Sigmoid colon (tissue), 7 donors: ENCODE data around the gene ZSCAN12. TPM values are rescaled to one million over a fixed set of nuclear protein-coding genes. Genes with fewer than 3 reads are reported as not detected.
A peak's percentile ranks its signal among the peaks of the same experiment; 100 is the strongest.

Experiments
- DNase-seq: peaks from one replicate; pipeline ENCODE4 v3.0.0-alpha.2; 2019
- H3K27ac ChIP-seq, 4 donors: fragments of 200-600 bp; sonication (generic); one replicate each; pipeline ENCODE4 v1.5.1; 2016 to 2019; ENCODE audit warnings: mild to moderate bottlenecking in 1 of 4
- H3K27me3 ChIP-seq, 3 donors: fragments of 200-600 bp; sonication (generic); one replicate each; pipeline ENCODE4 v1.5.1; 2019; ENCODE audit warnings: mild to moderate bottlenecking in 1 of 3
- H3K36me3 ChIP-seq, 4 donors: fragments of 200-600 bp; sonication (generic); one replicate each; pipeline ENCODE4 v1.5.1; 2016 to 2019
- H3K4me1 ChIP-seq, 4 donors: fragments of 200-600 bp; sonication (generic); one replicate each; pipeline ENCODE4 v1.5.1; 2017 to 2019
- H3K4me3 ChIP-seq, 4 donors: fragments of 200-600 bp; sonication (generic); one replicate each; pipeline ENCODE4 v1.5.1; 2017 to 2019; ENCODE audit warnings: mild to moderate bottlenecking in 2 of 4, moderate library complexity in 1 of 4
- H3K9me3 ChIP-seq, 4 donors: fragments of 200-600 bp in 3 of 4; sonication (generic) in 3 of 4; one replicate each; pipeline versions ENCODE4 v1.5.1 to v1.6.1; 2013 to 2019
- EP300 ChIP-seq, 4 donors: sonication (generic); formaldehyde crosslinking; IDR thresholded peaks; one replicate each; pipeline ENCODE4 v1.6.1; 2017; ENCODE audit warnings: antibody characterized with exemption in 4 of 4
- POLR2A ChIP-seq, 2 donors: fragments of 450-650 bp; IDR thresholded peaks; one replicate each; pipeline ENCODE4 v1.6.1; 2016; ENCODE audit warnings: antibody characterized with exemption in 2 of 2, mild to moderate bottlenecking in 2 of 2, moderate library complexity in 2 of 2
- POLR2AphosphoS5 ChIP-seq, 4 donors: sonication (generic); formaldehyde crosslinking; IDR thresholded peaks; one replicate each; pipeline ENCODE4 v1.6.1; 2017; ENCODE audit warnings: antibody characterized with exemption in 4 of 4
- WGBS, 2 donors: extraction: QIAGEN DNeasy Blood & Tissue Kit; methylation state at CpG; one replicate each; pipeline ENCODE4 v1.1.7; 2013; 5-methylcytosine and 5-hydroxymethylcytosine counted together
- intact Hi-C: fragments of 100-400 bp; cut with DNase I; formaldehyde crosslinking; loops from one replicate; pipeline ENCODE4 v1.15.1; 2023
- polyA plus RNA-seq, 3 donors: library from polyadenylated mRNA; stranded (reverse); fragments of 200-250 nt; gene quantifications; one replicate each; pipeline ENCODE4 v1.2.3, GENCODE V29; 2013
- total RNA-seq, 4 donors: library from RNA; depleted of rRNA; stranded (reverse); fragments of >200 nt; gene quantifications; one replicate each; pipeline ENCODE4 v1.1.0, GENCODE V29; 2016
- TF ChIP-seq, protein P1 (sequence below), 4 experiments: fragments of 450-650 bp in 3 of 4; fragments of 200-600 bp in 1 of 4; IDR thresholded peaks; one replicate each; pipeline ENCODE4 v1.5.1; 2016 to 2019; ENCODE audit warnings: antibody characterized with exemption in 4 of 4, mild to moderate bottlenecking in 3 of 4, moderate library complexity in 2 of 4
- donor health status: healthy with polysubstance abuse.
- donor health status: Bipolar disorder and iron deficiency.
- donor health status: healthy.

Gene ZSCAN12
- total and polyA plus RNA-seq, 7 donors, result 1.4 to 7.5 (median 6.1) TPM

DNA sequence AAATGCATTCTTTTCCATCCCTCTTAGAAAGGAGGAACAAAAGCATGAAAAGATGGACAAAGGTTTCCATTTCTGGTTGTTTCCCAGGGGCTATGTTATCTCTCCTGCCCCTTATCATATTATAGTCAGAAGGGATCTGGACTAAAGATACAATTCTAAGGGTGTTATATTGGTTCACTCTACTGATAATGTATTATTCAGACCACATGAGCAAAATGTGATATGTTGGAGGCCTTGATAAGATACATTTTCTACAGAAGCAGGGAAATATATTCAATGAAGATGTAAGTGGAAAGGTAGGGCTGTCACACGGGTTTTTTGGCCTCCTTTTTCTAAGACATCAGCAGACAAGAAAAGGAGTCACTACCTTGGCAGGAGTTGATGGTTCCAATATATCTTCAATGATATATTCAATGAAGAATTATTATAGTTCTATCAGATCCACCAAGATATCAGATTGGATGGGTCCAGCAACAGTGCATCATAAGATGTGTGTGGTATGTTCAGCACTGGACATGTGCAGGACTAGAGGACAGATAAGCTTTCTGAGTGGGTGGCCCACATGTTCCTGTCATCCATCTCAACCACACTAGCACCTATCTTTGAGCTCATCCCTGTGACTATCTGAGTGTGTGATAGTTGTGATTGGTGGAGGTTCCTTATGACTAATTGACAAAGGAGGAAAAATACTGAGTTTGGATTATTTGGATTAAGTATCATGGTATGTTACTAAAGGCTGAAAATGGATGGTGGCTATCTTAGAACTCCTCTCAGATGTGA is 55.5 kb downstream of the ZSCAN12 start:
- intact Hi-C loops, result no loop called here
- no peak for DNase-seq
- Histone ChIP-seq H3K27ac (no peak overlapping the region), H3K4me3 (no peak overlapping the region), H3K4me1 (peaks cover 0 to 8% (median 0%) of the 10 kb centered on the region in 4 donors), H3K9me3 (no peaks in the 10 kb centered on the region), H3K36me3 (no peaks in the 10 kb centered on the region), H3K27me3 (no peaks in the 10 kb centered on the region)
- 68 to 71% methylated on average over 1 of the region's 1 CpG for WGBS, 2 donors
- TF ChIP-seq POLR2A (IDR thresholded peaks at IDR 0.05) (no peak), POLR2AphosphoS5 (IDR thresholded peaks at IDR 0.05) (no peak), EP300 (IDR thresholded peaks at IDR 0.05) (no peak)
- TF ChIP-seq, protein P1, sequence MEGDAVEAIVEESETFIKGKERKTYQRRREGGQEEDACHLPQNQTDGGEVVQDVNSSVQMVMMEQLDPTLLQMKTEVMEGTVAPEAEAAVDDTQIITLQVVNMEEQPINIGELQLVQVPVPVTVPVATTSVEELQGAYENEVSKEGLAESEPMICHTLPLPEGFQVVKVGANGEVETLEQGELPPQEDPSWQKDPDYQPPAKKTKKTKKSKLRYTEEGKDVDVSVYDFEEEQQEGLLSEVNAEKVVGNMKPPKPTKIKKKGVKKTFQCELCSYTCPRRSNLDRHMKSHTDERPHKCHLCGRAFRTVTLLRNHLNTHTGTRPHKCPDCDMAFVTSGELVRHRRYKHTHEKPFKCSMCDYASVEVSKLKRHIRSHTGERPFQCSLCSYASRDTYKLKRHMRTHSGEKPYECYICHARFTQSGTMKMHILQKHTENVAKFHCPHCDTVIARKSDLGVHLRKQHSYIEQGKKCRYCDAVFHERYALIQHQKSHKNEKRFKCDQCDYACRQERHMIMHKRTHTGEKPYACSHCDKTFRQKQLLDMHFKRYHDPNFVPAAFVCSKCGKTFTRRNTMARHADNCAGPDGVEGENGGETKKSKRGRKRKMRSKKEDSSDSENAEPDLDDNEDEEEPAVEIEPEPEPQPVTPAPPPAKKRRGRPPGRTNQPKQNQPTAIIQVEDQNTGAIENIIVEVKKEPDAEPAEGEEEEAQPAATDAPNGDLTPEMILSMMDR (IDR thresholded peaks at IDR 0.05), result no peak

DNA sequence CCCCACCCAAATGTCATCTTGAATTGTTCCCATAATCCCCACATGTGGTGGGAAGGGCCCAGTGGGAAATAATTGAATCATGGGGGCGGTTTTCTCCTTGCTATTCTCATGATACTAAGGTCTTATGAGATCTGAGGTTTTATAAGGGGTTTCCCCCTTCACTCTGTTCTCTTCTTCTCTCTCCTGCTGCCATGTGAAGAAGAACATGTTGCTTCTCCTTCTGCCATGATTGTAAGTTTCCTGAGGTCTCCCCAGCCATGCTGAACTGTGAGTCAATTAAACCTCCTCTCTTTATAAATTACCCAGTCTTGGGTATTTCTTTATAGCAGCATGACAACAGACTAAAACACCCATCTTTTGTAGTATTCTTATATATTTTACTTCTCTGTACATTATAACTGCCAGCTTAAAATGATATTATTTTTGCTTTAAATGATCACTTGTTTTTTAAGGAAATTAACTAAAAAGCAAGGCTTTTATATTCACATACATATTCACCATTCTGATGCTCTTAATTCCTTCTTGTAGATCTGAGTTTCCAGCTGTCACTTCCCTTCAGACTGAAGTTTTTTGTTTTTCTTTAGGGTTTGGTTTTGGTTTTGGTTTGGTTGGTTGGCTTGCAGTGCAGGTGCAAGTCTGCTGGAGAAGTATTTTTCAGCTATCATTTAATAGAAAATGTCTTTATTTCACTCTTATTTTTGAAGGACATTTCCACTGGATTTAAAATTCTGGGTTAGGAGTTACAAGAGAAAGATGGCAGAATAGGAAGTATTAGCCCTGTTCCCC is 59.0 kb downstream of the ZSCAN12 start:
- Histone ChIP-seq H3K36me3 (no peaks in the 10 kb centered on the region), H3K27ac (peak overlapping the region in 1 of 4 donors; percentile 4), H3K4me3 (no peak overlapping the region), H3K4me1 (peaks cover 4 to 20% (median 14%) of the 10 kb centered on the region in 4 donors), H3K27me3 (no peaks in the 10 kb centered on the region), H3K9me3 (no peaks in the 10 kb centered on the region)
- 82 to 83% methylated on average over 1 of the region's 1 CpG for WGBS, 2 donors
- intact Hi-C loops, result no loop called here
- TF ChIP-seq POLR2A (IDR thresholded peaks at IDR 0.05) (no peak), EP300 (IDR thresholded peaks at IDR 0.05) (no peak), POLR2AphosphoS5 (IDR thresholded peaks at IDR 0.05) (no peak)
- TF ChIP-seq, protein P1 (IDR thresholded peaks at IDR 0.05), result no peak
- DNase-seq, result no peak

DNA sequence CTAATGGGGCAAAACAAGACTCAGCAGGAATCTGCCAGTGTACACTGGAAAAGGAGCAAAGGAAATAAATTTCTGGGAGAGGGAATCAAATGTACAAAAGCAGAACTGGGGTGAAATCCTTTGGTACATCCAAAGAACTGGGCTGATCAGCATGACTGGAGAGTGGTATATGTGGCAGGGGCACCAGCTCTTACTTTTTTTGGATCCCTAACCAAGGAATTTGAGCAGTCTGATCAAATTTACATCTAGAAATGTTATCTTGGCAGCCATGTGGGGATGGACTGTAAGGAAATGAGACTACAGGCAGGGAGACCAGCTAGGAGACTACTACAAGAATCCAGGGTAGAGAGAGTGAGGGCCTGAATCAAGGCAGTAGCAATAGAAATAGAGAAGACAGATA is 62.4 kb downstream of the ZSCAN12 start:
- H3K27ac ChIP-seq, result peak overlapping the region; percentile 91 to 99 (median 95)
- intact Hi-C loops, result loop anchor here (2.0 to 10.0 kb wide), 4 partner anchors 18 to 1190 kb away; partner anchors contain the start of gene ZSCAN26
- peak overlapping the region; percentile 54 to 73 (median 65) for H3K4me3 ChIP-seq

DNA sequence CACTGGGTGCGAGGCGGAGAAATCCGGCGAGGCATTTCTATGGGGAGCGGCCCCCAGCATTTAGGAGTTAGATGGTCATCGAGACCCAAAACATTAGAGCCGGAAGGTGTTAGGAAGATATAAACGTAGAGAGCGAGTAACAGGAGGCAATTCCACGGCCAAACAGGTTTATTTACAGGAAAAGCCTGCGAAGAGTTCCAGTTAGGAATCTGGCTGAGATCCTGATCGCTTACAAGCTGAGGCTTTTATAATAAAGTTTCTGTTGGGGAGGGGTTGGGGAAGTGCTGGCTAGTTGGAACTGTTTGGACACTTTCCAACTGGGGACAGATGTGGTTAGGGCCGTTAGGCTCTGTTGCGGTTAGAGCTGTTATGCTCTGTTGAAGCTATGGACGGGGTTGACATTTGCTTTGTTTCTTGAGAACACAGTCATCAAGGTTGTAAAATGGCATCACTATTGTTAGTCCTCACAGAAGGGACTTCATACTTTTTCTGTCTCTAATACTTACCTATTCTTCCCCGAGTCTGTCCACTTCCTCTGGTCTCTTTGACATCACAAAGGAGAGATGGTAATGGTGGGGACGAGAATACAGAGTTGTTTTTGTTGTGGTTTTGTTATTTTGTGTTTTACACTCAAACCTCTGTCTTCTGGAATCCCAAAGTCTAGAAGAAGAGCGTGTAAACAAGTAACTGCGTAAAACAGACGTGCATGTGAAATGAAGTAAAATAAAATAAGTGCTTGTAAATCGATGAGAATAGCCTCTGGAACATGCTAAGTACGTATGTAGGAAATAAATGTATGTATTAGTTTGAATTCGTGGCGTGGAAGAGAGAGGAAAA is 63.0 kb downstream of the ZSCAN12 start:
- Histone ChIP-seq H3K27me3 (no peaks in the 10 kb centered on the region), H3K4me1 (peaks cover 4 to 35% (median 22%) of the 10 kb centered on the region in 4 donors), H3K9me3 (no peaks in the 10 kb centered on the region), H3K36me3 (no peaks in the 10 kb centered on the region), H3K27ac (peak overlapping the region; percentile 91 to 99 (median 95)), H3K4me3 (peak overlapping the region; percentile 54 to 73 (median 65))
- TF ChIP-seq EP300 (IDR thresholded peaks at IDR 0.05) (no peak), POLR2A (IDR thresholded peaks at IDR 0.05) (peak in 1 of 2 donors; percentile 25)
- 6 to 10% methylated on average over 24 of the region's 24 CpGs for WGBS, 2 donors
- no peak for DNase-seq
- intact Hi-C loops, result loop anchor here (2.0 to 10.0 kb wide), 4 partner anchors 18 to 1189 kb away; partner anchors contain the start of gene ZSCAN26

More for the DNA sequence above, 62.4 kb downstream of the ZSCAN12 start:
- Histone ChIP-seq H3K27me3 (no peaks in the 10 kb centered on the region), H3K9me3 (no peaks in the 10 kb centered on the region), H3K4me1 (peaks cover 4 to 35% (median 23%) of the 10 kb centered on the region in 4 donors), H3K36me3 (no peaks in the 10 kb centered on the region)
- no peak for DNase-seq
- TF ChIP-seq, protein P1 (IDR thresholded peaks at IDR 0.05), result no peak
- peak in 1 of 4 donors; percentile 19 for TF ChIP-seq POLR2AphosphoS5 (IDR thresholded peaks at IDR 0.05)
